Calu3 (cell line): ENCODE data around the gene RFPL3. TPM values are rescaled to one million over a fixed set of nuclear protein-coding genes. Genes with fewer than 3 reads are reported as not detected.

Experiments used
- BruUV-seq: library from RNA; stranded (reverse); fragments of 400-500 nt; replicated peaks from 2 replicates; lab custom pipeline; 2021; lab: Mats Ljungman, UMichigan
- CTCF ChIA-PET: fragments of 300-600 bp; sonication (Branson Sonifier 250); formaldehyde crosslinking; loops from one replicate; lab custom pipeline; 2022; ENCODE audit warnings: antibody characterized with exemption; lab: Charles Lee
- DNase-seq: peaks from one replicate; pipeline ENCODE4 v3.0.0; 2022
- H3K27ac Mint-ChIP-seq: one replicate; pipeline ENCODE4 v1.8.0; 2022; ENCODE audit warnings: mixed read lengths; ENCODE audit not compliant: unreplicated experiment
- H3K27me3 Mint-ChIP-seq: one replicate; pipeline ENCODE4 v1.8.0; 2022; ENCODE audit warnings: mixed read lengths; ENCODE audit not compliant: unreplicated experiment
- H3K36me3 Mint-ChIP-seq: one replicate; pipeline ENCODE4 v1.8.0; 2022; ENCODE audit warnings: mild to moderate bottlenecking, moderate library complexity, mixed read lengths; ENCODE audit not compliant: insufficient read depth, unreplicated experiment
- H3K4me1 Mint-ChIP-seq: one replicate; pipeline ENCODE4 v1.8.0; 2022; ENCODE audit warnings: mild to moderate bottlenecking, low read depth, mixed read lengths; ENCODE audit not compliant: unreplicated experiment
- H3K4me3 Mint-ChIP-seq: one replicate; pipeline ENCODE4 v1.8.0; 2022; ENCODE audit warnings: mild to moderate bottlenecking, low read depth, moderate library complexity, mixed read lengths; ENCODE audit not compliant: unreplicated experiment
- H3K9me3 Mint-ChIP-seq: one replicate; pipeline ENCODE4 v1.8.0; 2022; ENCODE audit warnings: low read depth, mixed read lengths; ENCODE audit not compliant: unreplicated experiment
- CTCF ChIP-seq: fragments of 200-600 bp; IDR thresholded peaks from one replicate; pipeline ENCODE4 v1.8.0; 2022; ENCODE audit warnings: antibody characterized with exemption; ENCODE audit not compliant: unreplicated experiment
- intact Hi-C: fragments of 100-400 bp; cut with micrococcal nuclease; formaldehyde crosslinking; loops from one replicate; pipeline ENCODE4 v1.10.0; 2022; ENCODE audit not compliant: unreplicated experiment
- total RNA-seq: library from RNA; stranded (reverse); gene quantifications from 2 replicates; pipeline ENCODE4 v1.2.3, GENCODE V29; 2022

The RFPL3 gene
- total RNA-seq, 1 experiment from 2014 or later, result not detected

GRCh38 chr22:32333769-32334659 lies 23.7 kb upstream of the RFPL3 start:
- CTCF ChIA-PET, result no interaction called here
- intact Hi-C loops, result no loop called here
- H3K36me3 Mint-ChIP-seq, result no peaks in the 10 kb centered on the region

GRCh38 chr22:32334660-32335365 lies 22.9 kb upstream of the RFPL3 start:
- TF ChIP-seq CTCF, result no peak
- intact Hi-C loops, result no loop called here
- H3K9me3 Mint-ChIP-seq, result no peaks in the 10 kb centered on the region
- H3K36me3 Mint-ChIP-seq, result no peaks in the 10 kb centered on the region
- DNase-seq, result no peak
- no TSS peak for BruUV-seq
- no peak overlapping the region for H3K27ac Mint-ChIP-seq
- CTCF ChIA-PET, result no interaction called here
- peaks cover 91% of the 10 kb centered on the region for H3K27me3 Mint-ChIP-seq
- H3K4me3 Mint-ChIP-seq, result no peak overlapping the region
- no peaks in the 10 kb centered on the region for H3K4me1 Mint-ChIP-seq

More at GRCh38 chr22:32333769-32334659, 23.7 kb upstream of the RFPL3 start:
- Mint-ChIP-seq H3K9me3 (no peaks in the 10 kb centered on the region), H3K4me3 (no peak overlapping the region), H3K27me3 (peaks cover 88% of the 10 kb centered on the region), H3K27ac (no peak overlapping the region), H3K4me1 (no peaks in the 10 kb centered on the region)
- no TSS peak for BruUV-seq
- DNase-seq, result no peak
- no peak for TF ChIP-seq CTCF

- H3K4me3 Mint-ChIP-seq, result no peak overlapping the region
- H3K9me3 Mint-ChIP-seq, result no peaks in the 10 kb centered on the region
- no peak for DNase-seq
- no peak overlapping the region for H3K27ac Mint-ChIP-seq
- BruUV-seq, result no TSS peak
- TF ChIP-seq CTCF, result no peak
- no peaks in the 10 kb centered on the region for H3K4me1 Mint-ChIP-seq
- H3K27me3 Mint-ChIP-seq, result peaks cover 91% of the 10 kb centered on the region
- intact Hi-C loops, result no loop called here
- no peaks in the 10 kb centered on the region for H3K36me3 Mint-ChIP-seq
- CTCF ChIA-PET, result interaction anchor here (0.6 kb wide), 1 partner anchor 491 kb away, joined by 3 read pairs; no protein-coding TSS in a partner anchor
Observed at GRCh38 chr22:32335471-32335870, 22.2 kb upstream of the RFPL3 start.

GRCh38 chr22:32336121-32336603 lies 21.5 kb upstream of the RFPL3 start:
- H3K36me3 Mint-ChIP-seq, result no peaks in the 10 kb centered on the region
- no peak overlapping the region for H3K27ac Mint-ChIP-seq
- CTCF ChIA-PET, result interaction anchor here (0.6 kb wide), 1 partner anchor 492 kb away, joined by 3 read pairs; no protein-coding TSS in a partner anchor
- H3K27me3 Mint-ChIP-seq, result peaks cover 91% of the 10 kb centered on the region
- intact Hi-C loops, result no loop called here
- H3K9me3 Mint-ChIP-seq, result no peaks in the 10 kb centered on the region
- no peak overlapping the region for H3K4me3 Mint-ChIP-seq
- no peak for TF ChIP-seq CTCF
- no peak for DNase-seq
- no peaks in the 10 kb centered on the region for H3K4me1 Mint-ChIP-seq
- BruUV-seq, result no TSS peak
